A549 (cell line): ENCODE results near the gene MRPL55. TPM values are rescaled to one million over a fixed set of nuclear protein-coding genes. Genes with fewer than 3 reads are reported as not detected.

Experiments used
- ATAC-seq, 2 experiments: fragments of 200-7000 bp in 1 of 2; fragments of >200 bp in 1 of 2; cut with Nextera tagmentation in 1 of 2; cut with Tn5 transposase in 1 of 2; 3 replicates each; pipeline versions ENCODE4 v1.8.0 to v1.9.1; 2018 to 2020; ENCODE audit warnings: mild to moderate bottlenecking in 1 of 2, moderate library complexity in 1 of 2
- CTCF ChIA-PET: fragments of 300-600 bp; sonication (Branson Sonifier 250); formaldehyde crosslinking; extraction: SDS; loops from one replicate; lab custom pipeline; 2021; ENCODE audit warnings: antibody characterized with exemption, inconsistent platforms; lab: Yijun Ruan, JAX
- POLR2A ChIA-PET: fragments of 350-600 bp; formaldehyde crosslinking; extraction: SDS; loops from one replicate; lab custom pipeline; 2021; ENCODE audit warnings: antibody characterized with exemption, inconsistent platforms; lab: Yijun Ruan, JAX
- DNase-seq, 2 experiments: peaks; one replicate each; pipeline versions ENCODE4 v3.0.0 to v3.0.0-alpha.2; 2011 to 2016; ENCODE audit warnings: low read depth in 1 of 2, low spot score in 1 of 2
- FAIRE-seq: peaks from 2 replicates; lab custom pipeline; 2011; peaks lifted over from hg19 to GRCh38; lab: Jason Lieb, UNC
- H3K27ac ChIP-seq, 2 experiments: fragments of >200 bp; sonication (Bioruptor Twin); formaldehyde crosslinking; 3 replicates each; pipeline ENCODE4 v1.5.1; 2016 to 2017
- H3K4me1 ChIP-seq: fragments of >200 bp; sonication (Bioruptor Twin); formaldehyde crosslinking; 3 replicates; pipeline ENCODE4 v1.6.1; 2016
- H3K4me2 ChIP-seq: fragments of >200 bp; sonication (Bioruptor Twin); formaldehyde crosslinking; 3 replicates; pipeline ENCODE4 v1.6.1; 2016
- H3K4me3 ChIP-seq: fragments of >200 bp; sonication (Bioruptor Twin); formaldehyde crosslinking; 3 replicates; pipeline ENCODE4 v1.5.1; 2016
- H3K9me3 ChIP-seq: fragments of >200 bp; sonication (Bioruptor Twin); formaldehyde crosslinking; 3 replicates; pipeline ENCODE4 v1.6.1; 2016
- CBX8 ChIP-seq: fragments of 200-600 bp; sonication (generic); IDR thresholded peaks from 2 replicates; pipeline ENCODE4 v1.6.1; 2016
- CHD2 ChIP-seq: fragments of 150-350 bp; IDR thresholded peaks from 2 replicates; pipeline ENCODE4 v1.6.1; 2014; ENCODE audit warnings: low read length; ENCODE audit not compliant: partially characterized antibody
- HDAC2 ChIP-seq: fragments of 200-600 bp; sonication (generic); IDR thresholded peaks from 2 replicates; pipeline ENCODE4 v1.6.1; 2016
- HEYL ChIP-seq: fragments of 250-450 bp; sonication (Bioruptor Pico); IDR thresholded peaks from 2 replicates; pipeline ENCODE4 v1.8.0; 2021; ENCODE audit warnings: mild to moderate bottlenecking, moderate library complexity
- HOXB5 ChIP-seq: fragments of 250-450 bp; sonication (Bioruptor Pico); IDR thresholded peaks from 2 replicates; pipeline ENCODE4 v1.5.0; 2020; ENCODE audit warnings: mild to moderate bottlenecking, moderate library complexity
- MAFK ChIP-seq: fragments of 450-650 bp; IDR thresholded peaks from 2 replicates; pipeline ENCODE4 v1.6.1; 2014; ENCODE audit not compliant: partially characterized antibody
- MAZ ChIP-seq: fragments of 150-350 bp; IDR thresholded peaks from 2 replicates; pipeline ENCODE4 v1.6.1; 2014; ENCODE audit warnings: antibody characterized with exemption, low read depth, low read length, borderline replicate concordance
- POLR2AphosphoS2 ChIP-seq: conservative IDR thresholded peaks from 2 replicates; pipeline ENCODE4 v1.6.1; 2012; ENCODE audit warnings: low read length, improper control_type of control experiment, inconsistent platforms
- RCOR1 ChIP-seq: fragments of 150-350 bp; IDR thresholded peaks from 2 replicates; pipeline ENCODE4 v1.6.1; 2014; ENCODE audit warnings: antibody characterized with exemption, low read length, low read depth
- TFCP2L1 ChIP-seq: fragments of 250-450 bp; sonication (Bioruptor Pico); IDR thresholded peaks from 2 replicates; pipeline ENCODE4 v1.5.0; 2021; ENCODE audit warnings: mild to moderate bottlenecking
- ZNF302 ChIP-seq: fragments of 250-450 bp; sonication (Bioruptor Pico); IDR thresholded peaks from 2 replicates; pipeline ENCODE4 v1.9.0; 2021; ENCODE audit warnings: inconsistent platforms, mild to moderate bottlenecking, moderate library complexity
- WGBS: methylation state at CpG from one replicate; pipeline ENCODE4 v1.1.6; 2017; ENCODE audit errors: missing lambda C conversion rate; 5-methylcytosine and 5-hydroxymethylcytosine counted together
- polyA plus RNA-seq, 4 experiments: library from polyadenylated mRNA; depleted of rRNA in 3 of 4; stranded (reverse); fragments of >200 nt; fragmentation: RNase III in 1 of 4; extraction: RNeasy Plus Mini Kit Qiagen cat#74134 plus additional on column Dnase treatment in 1 of 4; gene quantifications; 2 replicates in 3 of 4; 3 replicates in 1 of 4; pipeline ENCODE4 v1.2.3, GENCODE V29; 2011 to 2017
- TF ChIP-seq, protein P1 (sequence below): fragments of 200-600 bp; sonication (generic); IDR thresholded peaks from 2 replicates; pipeline ENCODE4 v1.6.1; 2016; ENCODE audit warnings: antibody characterized with exemption, mild to moderate bottlenecking, moderate library complexity
- TF ChIP-seq, protein P2 (sequence below): IDR thresholded peaks from 2 replicates; pipeline ENCODE4 v1.6.1; 2012
- TF ChIP-seq, protein P3 (sequence below): fragments of >200 bp; sonication (Bioruptor Twin); formaldehyde crosslinking; IDR thresholded peaks from 3 replicates; pipeline ENCODE4 v1.6.1; 2016

The MRPL55 gene
- polyA plus RNA-seq, 2 of the 4 experiments (the other 2 are of a cell fraction): 54.2 to 80.0 TPM

DNA sequence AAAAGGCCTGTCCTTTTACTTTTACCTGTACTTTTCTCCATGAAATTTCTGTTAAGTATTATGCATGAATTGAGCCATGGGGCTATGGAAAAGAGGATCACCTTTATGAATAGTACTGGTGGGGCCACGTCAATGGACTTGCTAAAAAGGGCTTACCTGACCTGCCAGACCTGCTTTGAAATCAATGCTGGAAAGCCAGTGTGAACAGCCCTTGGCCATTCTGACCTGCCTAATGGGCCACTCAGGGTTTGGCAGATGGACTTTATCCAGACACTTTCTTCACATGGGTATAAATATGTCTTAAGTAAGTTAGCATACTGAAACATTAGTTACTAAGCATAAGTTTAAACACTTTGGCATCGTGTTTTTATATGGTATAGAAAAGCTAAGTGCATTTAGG, 22.7 kb upstream of the MRPL55 start:
- ATAC-seq: no peak
- POLR2A ChIA-PET: no interaction called here
- 48% methylated on average over 2 of the region's 2 CpGs for WGBS
- CTCF ChIA-PET: interaction anchor here (1.4 to 5.2 kb wide), 9 partner anchors 9 to 384 kb away, joined by 3 to 48 read pairs (median 22); partner anchors contain the start of genes IBA57 and MRPL55
- no peak for FAIRE-seq
- TF ChIP-seq CBX8: no peak
- TF ChIP-seq, all 56 proteins: peak for 0
- no peaks in the 10 kb centered on the region for H3K9me3 ChIP-seq
- H3K4me2 ChIP-seq: no peak overlapping the region
- DNase-seq: no peak
- no peak overlapping the region for H3K27ac ChIP-seq
- H3K4me3 ChIP-seq: no peak overlapping the region
- no peaks in the 10 kb centered on the region for H3K4me1 ChIP-seq

DNA sequence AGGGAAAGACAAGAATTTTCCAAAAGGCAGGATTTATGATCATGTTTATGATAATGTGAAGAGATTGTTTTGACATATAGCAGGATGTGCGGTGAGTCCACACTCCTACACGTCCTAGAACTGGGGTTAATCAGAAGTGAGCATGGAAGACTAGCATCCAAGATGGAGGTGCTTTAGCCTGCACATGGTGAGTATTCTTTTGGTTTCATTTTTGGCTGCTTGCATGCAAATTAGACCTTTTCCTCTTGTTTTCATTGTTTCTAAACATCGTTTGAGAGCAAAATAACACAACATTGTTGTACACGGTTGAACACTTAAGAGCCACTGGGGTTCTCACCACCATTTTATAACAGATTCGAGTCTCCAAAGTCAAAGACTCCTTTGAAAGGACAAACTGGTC, 16.1 kb upstream of the MRPL55 start:
- H3K4me1 ChIP-seq: no peaks in the 10 kb centered on the region
- POLR2A ChIA-PET: no interaction called here
- no peak overlapping the region for H3K4me3 ChIP-seq
- no peak for TF ChIP-seq TFCP2L1 (CRISPR knock-in tag)
- no peak for TF ChIP-seq HEYL (CRISPR knock-in tag)
- TF ChIP-seq MAFK: no peak
- no peak for TF ChIP-seq MAZ
- no peak for TF ChIP-seq POLR2AphosphoS2
- TF ChIP-seq, protein P1, sequence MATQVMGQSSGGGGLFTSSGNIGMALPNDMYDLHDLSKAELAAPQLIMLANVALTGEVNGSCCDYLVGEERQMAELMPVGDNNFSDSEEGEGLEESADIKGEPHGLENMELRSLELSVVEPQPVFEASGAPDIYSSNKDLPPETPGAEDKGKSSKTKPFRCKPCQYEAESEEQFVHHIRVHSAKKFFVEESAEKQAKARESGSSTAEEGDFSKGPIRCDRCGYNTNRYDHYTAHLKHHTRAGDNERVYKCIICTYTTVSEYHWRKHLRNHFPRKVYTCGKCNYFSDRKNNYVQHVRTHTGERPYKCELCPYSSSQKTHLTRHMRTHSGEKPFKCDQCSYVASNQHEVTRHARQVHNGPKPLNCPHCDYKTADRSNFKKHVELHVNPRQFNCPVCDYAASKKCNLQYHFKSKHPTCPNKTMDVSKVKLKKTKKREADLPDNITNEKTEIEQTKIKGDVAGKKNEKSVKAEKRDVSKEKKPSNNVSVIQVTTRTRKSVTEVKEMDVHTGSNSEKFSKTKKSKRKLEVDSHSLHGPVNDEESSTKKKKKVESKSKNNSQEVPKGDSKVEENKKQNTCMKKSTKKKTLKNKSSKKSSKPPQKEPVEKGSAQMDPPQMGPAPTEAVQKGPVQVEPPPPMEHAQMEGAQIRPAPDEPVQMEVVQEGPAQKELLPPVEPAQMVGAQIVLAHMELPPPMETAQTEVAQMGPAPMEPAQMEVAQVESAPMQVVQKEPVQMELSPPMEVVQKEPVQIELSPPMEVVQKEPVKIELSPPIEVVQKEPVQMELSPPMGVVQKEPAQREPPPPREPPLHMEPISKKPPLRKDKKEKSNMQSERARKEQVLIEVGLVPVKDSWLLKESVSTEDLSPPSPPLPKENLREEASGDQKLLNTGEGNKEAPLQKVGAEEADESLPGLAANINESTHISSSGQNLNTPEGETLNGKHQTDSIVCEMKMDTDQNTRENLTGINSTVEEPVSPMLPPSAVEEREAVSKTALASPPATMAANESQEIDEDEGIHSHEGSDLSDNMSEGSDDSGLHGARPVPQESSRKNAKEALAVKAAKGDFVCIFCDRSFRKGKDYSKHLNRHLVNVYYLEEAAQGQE: no peak
- TF ChIP-seq, protein P2, sequence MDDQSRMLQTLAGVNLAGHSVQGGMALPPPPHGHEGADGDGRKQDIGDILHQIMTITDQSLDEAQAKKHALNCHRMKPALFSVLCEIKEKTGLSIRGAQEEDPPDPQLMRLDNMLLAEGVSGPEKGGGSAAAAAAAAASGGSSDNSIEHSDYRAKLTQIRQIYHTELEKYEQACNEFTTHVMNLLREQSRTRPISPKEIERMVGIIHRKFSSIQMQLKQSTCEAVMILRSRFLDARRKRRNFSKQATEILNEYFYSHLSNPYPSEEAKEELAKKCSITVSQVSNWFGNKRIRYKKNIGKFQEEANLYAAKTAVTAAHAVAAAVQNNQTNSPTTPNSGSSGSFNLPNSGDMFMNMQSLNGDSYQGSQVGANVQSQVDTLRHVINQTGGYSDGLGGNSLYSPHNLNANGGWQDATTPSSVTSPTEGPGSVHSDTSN: no peak
- TF ChIP-seq HOXB5 (CRISPR knock-in tag): no peak
- TF ChIP-seq HDAC2: no peak
- no peak for TF ChIP-seq CHD2
- TF ChIP-seq, protein P3, sequence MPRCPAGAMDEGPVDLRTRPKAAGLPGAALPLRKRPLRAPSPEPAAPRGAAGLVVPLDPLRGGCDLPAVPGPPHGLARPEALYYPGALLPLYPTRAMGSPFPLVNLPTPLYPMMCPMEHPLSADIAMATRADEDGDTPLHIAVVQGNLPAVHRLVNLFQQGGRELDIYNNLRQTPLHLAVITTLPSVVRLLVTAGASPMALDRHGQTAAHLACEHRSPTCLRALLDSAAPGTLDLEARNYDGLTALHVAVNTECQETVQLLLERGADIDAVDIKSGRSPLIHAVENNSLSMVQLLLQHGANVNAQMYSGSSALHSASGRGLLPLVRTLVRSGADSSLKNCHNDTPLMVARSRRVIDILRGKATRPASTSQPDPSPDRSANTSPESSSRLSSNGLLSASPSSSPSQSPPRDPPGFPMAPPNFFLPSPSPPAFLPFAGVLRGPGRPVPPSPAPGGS: no peak
- no peak overlapping the region for H3K27ac ChIP-seq
- H3K4me2 ChIP-seq: no peak overlapping the region
- CTCF ChIA-PET: interaction anchor here (0.9 to 1.5 kb wide), 2 partner anchors 9 to 11 kb away, joined by 3 read pairs; no protein-coding TSS in a partner anchor
- DNase-seq: no peak
- WGBS: 44% methylated on average over 5 of the region's 5 CpGs
- no peaks in the 10 kb centered on the region for H3K9me3 ChIP-seq
- ATAC-seq: no peak
- no peak for FAIRE-seq

DNA sequence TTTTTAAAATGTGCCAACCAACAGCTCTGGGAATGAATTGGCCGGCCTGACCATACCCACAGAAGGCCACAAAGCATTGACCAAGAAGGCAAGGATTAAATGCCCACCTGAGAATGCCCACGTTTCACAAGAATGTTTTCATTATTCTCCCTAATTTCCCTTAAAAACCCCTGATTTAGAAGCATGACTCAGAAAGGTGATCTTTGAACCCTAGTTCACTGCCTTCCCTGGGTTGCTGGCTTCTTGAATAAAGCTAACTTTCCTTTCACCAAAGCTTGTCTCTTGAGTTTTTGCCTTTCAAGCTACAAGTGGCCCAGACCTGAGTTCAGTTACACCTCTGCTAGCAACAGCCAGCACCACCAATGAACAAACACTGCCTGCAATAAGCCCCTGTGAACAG, 14.4 kb upstream of the MRPL55 start:
- TF ChIP-seq MAZ (no peak), ZNF302 (no peak), RCOR1 (no peak)
- ChIA-PET POLR2A (interaction anchor here (0.6 kb wide), 1 partner anchor 41 kb away, joined by 3 read pairs; no protein-coding TSS in a partner anchor), CTCF (interaction anchor here (0.5 to 3.2 kb wide), 6 partner anchors 8 to 65 kb away, joined by 3 to 27 read pairs (median 4); partner anchors contain the start of gene IBA57)
- no peak for ATAC-seq
- Histone ChIP-seq H3K9me3 (peaks cover 8% of the 10 kb centered on the region; the same call in 2 of the 3 replicates), H3K4me2 (no peak overlapping the region), H3K27ac (no peak overlapping the region), H3K4me3 (no peak overlapping the region), H3K4me1 (no peaks in the 10 kb centered on the region)
- DNase-seq: no peak
- FAIRE-seq: no peak
- 12% methylated on average over 2 of the region's 2 CpGs for WGBS
